Lower lobe of right lung (tissue), 2 donors: Measurements from ENCODE around the gene QSOX1. TPM values are rescaled to one million over a fixed set of nuclear protein-coding genes. Genes with fewer than 3 reads are reported as not detected.

Experiments
- ATAC-seq, 2 donors: fragments of 200-7000 bp; cut with Tn5 transposase; one replicate each; pipeline ENCODE4 v1.9.1; 2020 to 2022; ENCODE audit warnings: mild to moderate bottlenecking in 2 of 2, moderate library complexity in 2 of 2
- DNase-seq: peaks from one replicate; pipeline ENCODE4 v3.0.0-alpha.2; 2020
- H3K27ac ChIP-seq: fragments of 200-600 bp; one replicate; pipeline ENCODE4 v1.8.0; 2022
- H3K27me3 ChIP-seq: fragments of 200-600 bp; one replicate; pipeline ENCODE4 v1.8.0; 2022; ENCODE audit warnings: low read depth
- H3K36me3 ChIP-seq: fragments of 200-600 bp; one replicate; pipeline ENCODE4 v1.8.0; 2022; ENCODE audit warnings: mild to moderate bottlenecking
- H3K4me1 ChIP-seq: fragments of 200-600 bp; one replicate; pipeline ENCODE4 v1.8.0; 2022
- H3K4me3 ChIP-seq: fragments of 200-600 bp; one replicate; pipeline ENCODE4 v1.8.0; 2022; ENCODE audit warnings: mild to moderate bottlenecking
- H3K9me3 ChIP-seq: fragments of 200-600 bp; one replicate; pipeline ENCODE4 v1.8.0; 2022
- CTCF ChIP-seq: fragments of 200-600 bp; IDR thresholded peaks from one replicate; pipeline ENCODE4 v1.8.0; 2022; ENCODE audit warnings: antibody characterized with exemption, mild to moderate bottlenecking
- intact Hi-C: fragments of 100-400 bp; cut with DNase I; formaldehyde crosslinking; loops from one replicate; pipeline ENCODE4 v1.11.0; 2022
- total RNA-seq: library from RNA; stranded (reverse); fragmentation: NEBNext Ultra II Directional; extraction: Animal tissue kit (Norgen Biotek cat#: 25700); gene quantifications from one replicate; pipeline ENCODE4 v1.2.1, GENCODE V29; 2021
- donor health status: DM: no; HTN: yes; CAD: no; lungs with severe emphysema.

The QSOX1 gene
- total RNA-seq, 1 donor from 2014 or later: 241 TPM

GRCh38 chr1:180137776-180138175 is 16.9 kb upstream of the QSOX1 start:
- ATAC-seq (no peak), DNase-seq (no peak)
- Histone ChIP-seq H3K36me3 (no peaks in the 10 kb centered on the region), H3K27me3 (no peaks in the 10 kb centered on the region), H3K4me3 (no peak overlapping the region), H3K27ac (no peak overlapping the region), H3K9me3 (no peaks in the 10 kb centered on the region), H3K4me1 (peaks cover 9% of the 10 kb centered on the region)
- intact Hi-C loops: no loop called here
- TF ChIP-seq CTCF: no peak

- Histone ChIP-seq H3K9me3 (no peaks in the 10 kb centered on the region), H3K27me3 (no peaks in the 10 kb centered on the region), H3K27ac (no peak overlapping the region), H3K4me1 (peaks cover 9% of the 10 kb centered on the region), H3K4me3 (no peak overlapping the region), H3K36me3 (no peaks in the 10 kb centered on the region)
- DNase-seq (no peak), ATAC-seq (peak; percentile 68 to 80)
- intact Hi-C loops: no loop called here
- no peak for TF ChIP-seq CTCF
These were observed 13.2 kb upstream of the QSOX1 start for GRCh38 chr1:180141381-180141934.

- no peak for ATAC-seq
- no peak overlapping the region for H3K27ac ChIP-seq
- intact Hi-C loops: no loop called here
These were observed 11.3 kb upstream of the QSOX1 start for GRCh38 chr1:180143359-180143758.

GRCh38 chr1:180144659-180145357 is 9.9 kb upstream of the QSOX1 start:
- no peak for DNase-seq
- H3K4me3 ChIP-seq: no peak overlapping the region
- no peaks in the 10 kb centered on the region for H3K27me3 ChIP-seq
- TF ChIP-seq CTCF: no peak
- no peaks in the 10 kb centered on the region for H3K9me3 ChIP-seq
- H3K4me1 ChIP-seq: peaks cover 9% of the 10 kb centered on the region
- H3K36me3 ChIP-seq: no peaks in the 10 kb centered on the region
- peak overlapping the region; percentile 46 for H3K27ac ChIP-seq
- intact Hi-C loops: no loop called here
- ATAC-seq: no peak

More at GRCh38 chr1:180143359-180143758, 11.3 kb upstream of the QSOX1 start:
- no peak for DNase-seq
- no peaks in the 10 kb centered on the region for H3K9me3 ChIP-seq
- TF ChIP-seq CTCF: no peak
- H3K36me3 ChIP-seq: no peaks in the 10 kb centered on the region
- H3K4me3 ChIP-seq: no peak overlapping the region
- H3K27me3 ChIP-seq: no peaks in the 10 kb centered on the region
- H3K4me1 ChIP-seq: peaks cover 9% of the 10 kb centered on the region

DNA sequence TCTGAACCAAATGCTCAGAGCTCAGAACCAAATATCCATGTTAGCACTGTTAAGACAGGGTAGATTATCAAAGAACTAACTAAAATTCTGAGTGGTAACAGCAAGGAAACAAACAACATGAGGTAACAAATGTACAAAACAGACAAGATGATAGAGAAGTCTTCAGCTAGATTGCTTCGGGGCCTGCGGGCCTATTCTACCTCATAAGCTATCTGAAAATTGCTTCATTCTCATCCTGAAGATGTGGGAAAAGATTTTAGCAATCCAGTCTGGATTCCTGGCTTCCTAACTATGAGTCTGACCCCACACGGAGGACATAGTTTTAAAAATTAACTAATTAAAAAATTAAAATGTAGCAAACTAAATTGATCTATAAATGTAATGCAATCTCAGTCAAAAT is 9.2 kb upstream of the QSOX1 start:
- no peak for DNase-seq
- TF ChIP-seq CTCF: no peak
- Histone ChIP-seq H3K4me1 (peaks cover 9% of the 10 kb centered on the region), H3K36me3 (no peaks in the 10 kb centered on the region), H3K27me3 (no peaks in the 10 kb centered on the region), H3K27ac (peak overlapping the region; percentile 46), H3K9me3 (no peaks in the 10 kb centered on the region), H3K4me3 (no peak overlapping the region)
- ATAC-seq: no peak
- intact Hi-C loops: no loop called here
